G401.6 (cell line): ENCODE results near the gene ARHGAP24.

Source experiments
- FAIRE-seq: peaks from 2 replicates; lab custom pipeline; 2012; peaks lifted over from hg19 to GRCh38; lab: Jason Lieb, UNC

Gene ARHGAP24

GRCh38 chr4:85700362-85700761 is 225.4 kb downstream of the ARHGAP24 start:
- no peak for FAIRE-seq

- FAIRE-seq: no peak
Measured at GRCh38 chr4:85701861-85702321, 226.9 kb downstream of the ARHGAP24 start.

GRCh38 chr4:85703096-85703495 is 228.1 kb downstream of the ARHGAP24 start:
- no peak for FAIRE-seq

- no peak for FAIRE-seq
Measured at GRCh38 chr4:85707611-85708010, 232.7 kb downstream of the ARHGAP24 start.

DNA sequence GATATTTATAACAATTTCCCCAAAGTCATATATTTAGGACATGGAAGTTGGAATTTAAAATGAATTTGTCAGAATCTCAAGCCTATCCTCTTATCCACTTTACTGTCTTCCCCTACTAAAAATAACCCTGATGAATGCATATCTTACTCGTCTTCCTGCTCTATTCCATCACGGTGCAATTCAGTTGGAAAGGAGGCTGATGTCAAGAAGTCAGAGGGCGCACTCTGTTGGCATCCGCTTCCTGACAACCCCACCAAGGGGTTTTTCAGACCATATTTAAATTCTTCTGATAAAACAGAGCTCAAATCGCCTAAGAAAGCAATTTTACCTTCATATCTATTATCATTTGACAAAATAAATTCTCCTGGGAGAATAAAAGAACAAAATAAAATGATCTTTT is 233.5 kb downstream of the ARHGAP24 start:
- no peak for FAIRE-seq

DNA sequence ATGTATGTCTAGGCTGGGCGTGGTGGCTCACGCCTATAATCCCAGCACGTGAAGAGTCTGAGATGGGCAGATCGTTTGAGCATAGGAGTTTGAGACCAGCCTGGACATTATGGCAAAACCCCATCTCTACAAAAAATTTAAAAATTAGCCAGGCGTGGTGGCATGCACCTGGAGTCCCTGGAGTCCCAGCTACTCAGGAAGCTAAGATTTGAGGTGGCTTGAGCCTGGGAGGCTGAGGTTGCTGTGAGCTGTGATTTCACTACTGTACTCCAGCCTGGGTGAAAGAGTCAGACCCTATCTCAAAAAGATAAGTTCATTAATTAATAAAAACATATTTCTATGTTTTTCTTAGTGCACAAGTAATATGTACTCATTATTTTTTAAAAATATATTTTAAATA is 238.1 kb downstream of the ARHGAP24 start:
- no peak for FAIRE-seq

DNA sequence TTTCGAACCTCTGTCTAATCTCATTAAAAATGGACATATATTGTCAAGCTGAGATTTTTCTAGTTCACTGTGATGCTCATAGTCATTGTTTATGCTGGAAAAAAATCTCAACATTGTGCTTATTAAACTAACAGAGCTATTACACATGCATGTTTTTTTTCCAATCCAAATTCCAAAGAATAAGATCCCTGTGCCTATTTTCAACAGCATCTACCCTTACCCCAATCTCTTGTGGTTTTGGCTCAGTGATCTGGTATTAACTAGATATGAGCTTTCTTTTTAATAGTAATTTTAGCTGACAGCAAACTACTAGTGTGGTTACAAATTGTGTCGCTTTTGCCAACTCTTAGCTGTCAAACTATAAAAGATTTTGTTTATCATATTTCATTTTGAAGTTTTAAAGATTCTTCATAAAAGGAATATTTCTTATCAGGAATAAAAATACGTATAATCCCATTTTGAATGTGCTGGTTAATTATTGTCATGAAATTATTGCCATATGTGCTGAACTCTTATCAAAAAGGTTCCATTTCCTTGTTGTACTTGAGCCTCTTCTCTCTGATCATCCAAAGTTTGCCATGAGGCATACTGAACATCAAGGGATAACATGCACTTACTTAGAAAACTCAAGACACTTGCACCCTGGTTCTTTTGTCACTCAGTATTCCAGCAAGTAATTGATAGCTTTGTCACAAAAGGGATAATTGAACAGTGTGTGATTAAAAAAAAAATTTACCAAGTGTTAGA is 241.2 kb downstream of the ARHGAP24 start:
- no peak for FAIRE-seq

DNA sequence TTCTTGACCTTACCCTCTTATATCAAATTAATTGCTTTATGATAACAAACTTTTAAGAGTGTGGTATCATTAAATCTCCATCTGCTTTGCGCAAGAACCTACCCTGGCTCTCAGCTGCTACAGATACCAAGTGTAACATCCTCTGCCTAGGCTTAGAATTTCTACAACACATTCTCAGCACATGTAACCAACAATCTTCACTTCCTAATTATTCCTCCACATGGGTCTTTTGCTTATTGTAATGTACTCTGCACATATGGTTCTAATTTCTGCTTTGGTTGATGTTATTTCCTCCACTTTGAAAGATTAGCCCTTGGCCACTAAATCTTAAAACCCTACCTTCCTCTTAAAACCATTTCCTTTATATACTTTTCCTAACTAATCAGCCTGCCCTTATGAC is 242.4 kb downstream of the ARHGAP24 start:
- no peak for FAIRE-seq

- no peak for FAIRE-seq
Measured at GRCh38 chr4:85717847-85718246, 242.9 kb downstream of the ARHGAP24 start.

DNA sequence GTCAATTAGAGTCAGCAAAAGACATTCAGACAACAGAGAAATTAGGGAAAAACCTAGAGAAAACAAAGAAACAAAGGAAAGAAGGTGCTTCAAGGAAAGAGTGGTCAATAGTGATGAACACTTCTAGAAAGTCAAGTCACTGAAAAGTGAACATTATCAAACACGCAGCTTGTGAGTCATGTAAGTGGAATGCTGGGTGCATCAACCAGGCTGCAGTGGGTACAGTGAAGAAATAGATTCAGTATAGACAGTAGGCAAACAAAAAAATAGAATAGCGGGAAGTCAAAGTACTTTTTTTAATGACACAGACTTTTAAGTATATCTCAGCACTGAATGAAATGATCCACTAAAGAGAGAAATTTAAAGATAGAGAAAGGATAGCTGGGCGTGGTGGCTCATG is 245.8 kb downstream of the ARHGAP24 start:
- FAIRE-seq: no peak

- no peak for FAIRE-seq
Measured at GRCh38 chr4:85722401-85722800, 247.5 kb downstream of the ARHGAP24 start.

- FAIRE-seq: no peak
Measured at GRCh38 chr4:85722807-85723206, 247.9 kb downstream of the ARHGAP24 start.

GRCh38 chr4:85724791-85725563 is 250.0 kb downstream of the ARHGAP24 start:
- FAIRE-seq: no peak

DNA sequence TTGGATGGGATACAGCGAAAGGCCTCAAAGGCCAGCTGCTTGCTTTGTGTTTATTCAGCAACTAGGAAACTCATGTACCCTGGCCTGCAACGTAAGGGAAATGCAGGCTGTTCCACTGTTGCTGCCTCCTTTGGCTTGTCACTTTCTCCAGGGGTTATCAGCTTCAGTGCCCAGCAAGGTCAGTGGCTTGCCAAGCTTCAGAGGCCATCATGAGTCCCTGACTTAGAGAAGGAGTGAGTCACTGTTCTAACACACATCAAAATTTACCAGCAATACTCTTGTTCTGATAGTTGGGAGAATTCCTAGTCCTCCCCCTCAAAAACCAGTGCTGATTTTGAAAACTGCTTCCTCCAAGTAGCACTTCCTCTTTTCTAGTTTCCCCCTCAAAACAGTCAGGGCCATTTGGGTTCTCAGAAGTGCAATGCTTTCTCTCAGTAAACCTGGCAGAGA is 250.8 kb downstream of the ARHGAP24 start:
- no peak for FAIRE-seq

DNA sequence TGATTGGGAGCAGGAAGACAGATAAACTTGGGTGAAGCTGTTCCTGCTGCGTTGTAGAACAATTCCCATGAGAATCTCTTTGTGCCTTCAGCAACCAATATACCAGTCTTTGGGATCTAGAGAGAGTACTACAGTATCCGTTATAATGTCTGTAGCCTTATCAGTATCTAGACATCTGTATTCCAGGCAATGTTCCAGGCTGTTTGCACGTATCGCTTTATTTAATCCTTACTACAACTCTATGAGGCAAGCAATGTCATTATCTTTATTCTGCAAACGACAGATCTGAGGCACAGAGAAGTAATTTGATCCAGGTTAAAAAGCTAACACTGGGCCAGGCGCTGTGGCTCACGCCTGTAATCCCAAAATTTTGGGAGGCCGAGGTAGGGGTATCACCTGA is 251.6 kb downstream of the ARHGAP24 start:
- no peak for FAIRE-seq

GRCh38 chr4:85728464-85728863 is 253.5 kb downstream of the ARHGAP24 start:
- FAIRE-seq: no peak

- FAIRE-seq: no peak
Measured at GRCh38 chr4:85732124-85732523, 257.2 kb downstream of the ARHGAP24 start.

- no peak for FAIRE-seq
Measured at GRCh38 chr4:85733798-85734197, 258.8 kb downstream of the ARHGAP24 start.

GRCh38 chr4:85734424-85734831 is 259.5 kb downstream of the ARHGAP24 start:
- no peak for FAIRE-seq

DNA sequence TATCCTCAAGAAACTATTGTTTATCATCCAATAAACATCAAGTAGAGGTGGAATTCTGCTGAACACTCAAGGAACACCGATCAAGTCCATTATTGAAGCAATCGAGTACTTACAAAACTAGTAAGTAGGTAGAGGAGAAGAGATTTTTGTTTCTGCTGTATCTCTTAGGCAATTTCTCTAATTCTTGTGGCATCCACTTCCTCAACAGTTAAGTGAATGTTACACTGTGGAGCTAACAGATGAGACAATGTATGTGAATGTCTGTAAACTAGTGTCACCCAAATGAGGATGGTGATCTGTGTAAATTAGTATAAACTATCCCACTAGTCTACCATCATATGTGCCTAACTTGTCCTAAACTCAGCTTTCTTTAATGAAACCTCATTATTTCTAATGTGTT is 261.6 kb downstream of the ARHGAP24 start:
- no peak for FAIRE-seq

DNA sequence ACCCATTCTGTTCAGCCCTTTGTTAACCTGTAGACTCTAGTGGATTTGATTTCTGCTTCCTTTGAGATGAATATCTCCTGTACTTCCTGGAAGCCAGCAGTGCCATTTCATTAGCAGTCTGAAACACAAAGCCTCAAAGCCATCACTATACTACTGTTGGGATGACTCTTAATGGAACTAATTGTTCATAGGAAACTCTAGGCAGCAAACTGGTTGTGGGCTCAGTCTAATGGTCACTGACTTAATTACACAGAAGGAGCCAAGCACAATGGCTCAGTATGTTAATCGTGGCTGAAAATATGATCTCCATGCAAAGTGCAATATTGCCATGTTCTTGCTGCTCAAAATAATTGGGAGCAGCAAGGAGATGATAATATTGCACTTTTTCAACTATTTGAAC is 262.3 kb downstream of the ARHGAP24 start:
- FAIRE-seq: no peak

GRCh38 chr4:85738721-85739120 is 263.8 kb downstream of the ARHGAP24 start:
- no peak for FAIRE-seq

DNA sequence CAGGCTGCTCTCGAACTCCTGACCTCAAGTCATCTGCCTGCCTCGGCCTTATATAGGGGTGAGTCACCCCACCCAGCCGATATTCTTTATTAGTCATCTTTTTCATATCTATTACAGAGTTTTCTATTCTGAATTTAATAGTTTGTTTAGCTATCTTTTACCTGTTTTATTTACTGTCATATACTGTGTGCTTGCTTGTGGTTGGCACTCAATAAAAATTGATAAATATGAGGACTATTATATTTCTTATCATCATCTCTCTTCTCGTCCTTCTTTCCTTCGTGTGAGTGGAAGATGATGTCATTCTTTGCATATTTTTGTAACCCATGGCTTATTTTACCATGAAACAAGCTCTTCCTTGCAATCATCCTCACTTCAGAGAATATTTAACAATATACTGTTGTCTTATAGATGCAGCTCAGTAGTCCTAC is 265.5 kb downstream of the ARHGAP24 start:
- FAIRE-seq: no peak

GRCh38 chr4:85741381-85741780 is 266.4 kb downstream of the ARHGAP24 start:
- no peak for FAIRE-seq
